ENCODE results near the gene ZBTB3. TPM values are rescaled to one million over a fixed set of nuclear protein-coding genes. Genes with fewer than 3 reads are reported as not detected.
A peak's percentile ranks its signal among the peaks of the same experiment; 100 is the strongest.

ZBTB3 gene
- total RNA-seq, 1 donor from 2014 or later, result 12.7 TPM

GRCh38 chr11:62709247-62710000 is 44.5 kb downstream of the ZBTB3 start:
- DNase-seq (ENCODE audit: low spot score), result peak; percentile 88
- Mint-ChIP-seq H3K9me3 (ENCODE audit: unreplicated experiment) (no peaks in the 10 kb centered on the region), H3K36me3 (ENCODE audit: low read depth, unreplicated experiment) (peaks cover 28% of the 10 kb centered on the region), H3K4me3 (ENCODE audit: unreplicated experiment) (peak overlapping the region; percentile 92), H3K4me1 (ENCODE audit: unreplicated experiment) (peaks cover 28% of the 10 kb centered on the region), H3K27me3 (ENCODE audit: unreplicated experiment) (peaks cover 9% of the 10 kb centered on the region), H3K27ac (ENCODE audit: unreplicated experiment) (peak overlapping the region; percentile 97)
- no peak for TF ChIP-seq CTCF (IDR thresholded peaks at IDR 0.05; ENCODE audit: unreplicated experiment)

- no peak for DNase-seq (ENCODE audit: low spot score)
- TF ChIP-seq CTCF (IDR thresholded peaks at IDR 0.05; ENCODE audit: unreplicated experiment), result no peak
- peaks cover 9% of the 10 kb centered on the region for H3K27me3 Mint-ChIP-seq (ENCODE audit: unreplicated experiment)
- H3K4me1 Mint-ChIP-seq (ENCODE audit: unreplicated experiment), result peaks cover 28% of the 10 kb centered on the region
- peaks cover 25% of the 10 kb centered on the region for H3K36me3 Mint-ChIP-seq (ENCODE audit: low read depth, unreplicated experiment)
- peak overlapping the region; percentile 92 for H3K4me3 Mint-ChIP-seq (ENCODE audit: unreplicated experiment)
- H3K27ac Mint-ChIP-seq (ENCODE audit: unreplicated experiment), result peak overlapping the region; percentile 97
- H3K9me3 Mint-ChIP-seq (ENCODE audit: unreplicated experiment), result no peaks in the 10 kb centered on the region
Observed at GRCh38 chr11:62708793-62709192, 45.2 kb downstream of the ZBTB3 start.

- Mint-ChIP-seq H3K4me3 (ENCODE audit: unreplicated experiment) (peak overlapping the region; percentile 92), H3K4me1 (ENCODE audit: unreplicated experiment) (peaks cover 28% of the 10 kb centered on the region), H3K27ac (ENCODE audit: unreplicated experiment) (peak overlapping the region; percentile 97), H3K27me3 (ENCODE audit: unreplicated experiment) (peaks cover 9% of the 10 kb centered on the region), H3K36me3 (ENCODE audit: low read depth, unreplicated experiment) (peaks cover 23% of the 10 kb centered on the region), H3K9me3 (ENCODE audit: unreplicated experiment) (no peaks in the 10 kb centered on the region)
- TF ChIP-seq CTCF (IDR thresholded peaks at IDR 0.05; ENCODE audit: unreplicated experiment), result no peak
- peak; percentile 8 for DNase-seq (ENCODE audit: low spot score)
Observed at GRCh38 chr11:62708392-62708791, 45.6 kb downstream of the ZBTB3 start.

- H3K9me3 Mint-ChIP-seq (ENCODE audit: unreplicated experiment), result no peaks in the 10 kb centered on the region
- peaks cover 9% of the 10 kb centered on the region for H3K27me3 Mint-ChIP-seq (ENCODE audit: unreplicated experiment)
- peaks cover 28% of the 10 kb centered on the region for H3K4me1 Mint-ChIP-seq (ENCODE audit: unreplicated experiment)
- peak within 1 kb of the TSS; percentile 89 for H3K27ac Mint-ChIP-seq (ENCODE audit: unreplicated experiment)
- peaks cover 17% of the 10 kb centered on the region for H3K36me3 Mint-ChIP-seq (ENCODE audit: low read depth, unreplicated experiment)
- TF ChIP-seq CTCF (IDR thresholded peaks at IDR 0.05; ENCODE audit: unreplicated experiment), result no peak
- DNase-seq (ENCODE audit: low spot score), result peak; percentile 75
- peak within 1 kb of the TSS; percentile 92 for H3K4me3 Mint-ChIP-seq (ENCODE audit: unreplicated experiment)
Observed at GRCh38 chr11:62707277-62707861, 46.6 kb downstream of the ZBTB3 start, which contains the start of the genes BSCL2 and GNG3. BSCL2 (minus strand) TSS chr11:62707424; CDS start chr11:62707195, 229 bp downstream. GNG3 (plus strand) TSS chr11:62707676; CDS start chr11:62708296, 620 bp downstream.

GRCh38 chr11:62706850-62707247 is 47.1 kb downstream of the ZBTB3 start:
- no peak for DNase-seq (ENCODE audit: low spot score)

More at GRCh38 chr11:62706850-62707247, 47.1 kb downstream of the ZBTB3 start:
- no peak for TF ChIP-seq CTCF (IDR thresholded peaks at IDR 0.05; ENCODE audit: unreplicated experiment)
- Mint-ChIP-seq H3K9me3 (ENCODE audit: unreplicated experiment) (no peaks in the 10 kb centered on the region), H3K36me3 (ENCODE audit: low read depth, unreplicated experiment) (peaks cover 17% of the 10 kb centered on the region), H3K4me3 (ENCODE audit: unreplicated experiment) (peak overlapping the region; percentile 92), H3K27me3 (ENCODE audit: unreplicated experiment) (peaks cover 9% of the 10 kb centered on the region), H3K4me1 (ENCODE audit: unreplicated experiment) (peaks cover 28% of the 10 kb centered on the region), H3K27ac (ENCODE audit: unreplicated experiment) (peak overlapping the region; percentile 89)
